GM19025 (cell line): ENCODE data around the gene VAMP7.
"Not testable (repeated sequence)": the region's sequence is repeated elsewhere in the genome, so short reads cannot be mapped to it uniquely, and the experiment has no call there.

Source experiments
- ATAC-seq: cut with Tn5 transposase; IDR thresholded peaks from one replicate; pipeline ENCODE4 v1.9.1; 2021; ENCODE audit warnings: mild to moderate bottlenecking, low read depth, moderate library complexity; ENCODE audit not compliant: unreplicated experiment

The VAMP7 gene

DNA sequence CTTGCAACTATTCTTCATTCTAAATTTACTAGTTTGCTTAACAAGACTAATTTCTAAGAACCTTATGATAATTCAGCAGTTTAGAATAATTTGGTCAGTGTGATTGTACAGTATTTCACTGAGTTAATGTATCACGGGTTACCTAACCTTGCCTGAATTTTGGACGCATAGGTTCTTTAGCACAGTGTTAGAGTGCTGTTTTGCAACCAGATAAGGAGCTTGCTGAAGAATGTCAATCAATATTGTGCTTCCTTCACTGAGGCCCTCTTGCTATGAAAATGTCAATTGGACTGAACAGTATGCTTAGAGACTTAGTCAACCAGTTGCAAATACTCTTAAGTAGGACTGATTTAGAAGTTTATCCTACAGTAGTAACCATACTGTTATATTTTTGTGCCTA, 19.6 kb downstream of the VAMP7 start:
- ATAC-seq = no peak

DNA sequence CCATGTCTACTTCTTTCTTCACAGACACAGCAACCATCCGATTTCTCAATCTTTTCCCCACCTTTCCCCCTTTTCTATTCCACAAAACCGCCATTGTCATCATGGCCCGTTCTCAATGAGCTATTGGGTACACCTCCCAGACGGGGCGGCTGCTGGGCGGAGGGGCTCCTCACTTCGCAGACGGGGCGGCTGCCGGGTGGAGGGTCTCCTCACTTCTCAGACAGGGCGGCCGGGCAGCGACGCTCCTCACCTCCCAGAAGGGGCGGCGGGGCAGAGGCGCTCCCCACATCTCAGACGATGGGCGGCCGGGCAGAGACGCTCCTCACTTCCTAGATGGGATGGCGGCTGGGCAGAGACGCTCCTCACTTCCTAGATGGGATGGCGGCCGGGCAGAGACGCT, 26.5 kb downstream of the VAMP7 start:
- not testable (repeated sequence) for ATAC-seq

DNA sequence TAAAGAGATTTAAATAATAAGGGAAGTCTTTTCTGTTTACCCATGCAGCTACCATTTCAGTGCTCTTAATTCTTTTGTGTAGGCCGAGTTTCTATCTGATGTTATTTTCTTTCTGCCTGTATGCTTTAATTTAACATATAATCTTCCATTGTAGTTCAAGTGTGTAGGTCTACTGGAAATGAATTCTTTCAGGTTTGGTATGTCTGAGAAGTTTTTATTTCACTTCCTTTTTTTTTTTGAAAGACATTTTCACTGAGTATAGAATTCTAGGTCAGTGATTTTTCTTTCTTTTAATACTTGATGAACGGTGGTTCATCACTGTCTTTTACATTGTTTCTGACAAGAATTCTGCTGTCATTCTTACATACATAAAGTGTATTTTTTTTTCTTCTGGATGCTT, 42.1 kb downstream of the VAMP7 start:
- ATAC-seq = no peak

DNA sequence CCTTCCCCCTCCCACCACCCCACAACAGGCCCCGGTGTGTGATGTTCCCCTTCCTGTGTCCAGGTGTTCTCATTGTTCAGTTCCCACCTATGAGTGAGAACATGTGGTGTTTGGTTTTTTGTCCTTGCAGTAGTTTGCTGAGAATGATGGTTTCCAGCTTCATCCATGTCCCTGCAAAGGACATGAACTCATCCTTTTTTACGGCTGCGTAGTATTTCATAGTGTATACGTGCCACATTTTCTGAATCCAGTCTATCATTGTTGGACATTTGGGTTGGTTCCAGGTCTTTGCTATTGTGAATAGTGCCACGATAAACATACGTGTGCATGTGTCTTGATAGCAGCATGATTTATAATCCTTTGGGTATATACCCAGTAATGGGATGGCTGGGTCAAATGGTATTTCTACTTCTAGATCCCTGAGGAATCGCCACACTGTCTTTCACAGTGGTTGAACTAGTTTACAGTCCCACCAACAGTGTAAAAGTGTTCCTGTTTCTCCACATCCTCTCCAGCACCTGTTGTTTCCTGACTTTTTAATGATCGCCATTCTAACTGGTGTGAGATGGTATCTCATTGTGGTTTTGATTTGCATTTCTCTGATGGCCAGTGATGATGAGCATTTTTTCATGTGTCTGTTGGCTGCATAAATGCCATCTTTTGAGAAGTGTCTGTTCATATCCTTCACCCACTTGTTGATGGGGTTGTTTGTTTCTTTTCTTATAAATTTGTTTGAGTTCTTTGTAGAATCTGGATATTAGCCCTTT, 49.9 kb downstream of the VAMP7 start:
- not testable (repeated sequence) for ATAC-seq

DNA sequence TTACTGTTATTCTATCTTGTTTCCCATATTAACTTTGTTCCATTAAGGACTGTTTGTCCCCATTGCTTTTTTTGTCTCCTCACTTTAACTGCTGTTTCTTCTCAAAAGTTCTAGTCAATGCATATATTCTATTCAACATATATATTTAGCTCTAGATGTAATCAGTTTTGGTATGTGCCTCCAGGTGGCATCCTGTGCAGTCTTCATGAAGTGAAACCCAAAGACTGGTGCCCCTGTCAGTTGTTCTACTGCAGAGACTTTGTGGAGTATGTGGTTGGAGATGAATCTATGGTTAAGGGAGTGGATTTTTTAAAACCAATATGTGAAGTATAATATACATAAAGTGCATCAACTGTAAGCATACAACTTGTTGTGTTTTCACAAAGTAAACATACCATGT, 57.0 kb downstream of the VAMP7 start:
- no peak for ATAC-seq

DNA sequence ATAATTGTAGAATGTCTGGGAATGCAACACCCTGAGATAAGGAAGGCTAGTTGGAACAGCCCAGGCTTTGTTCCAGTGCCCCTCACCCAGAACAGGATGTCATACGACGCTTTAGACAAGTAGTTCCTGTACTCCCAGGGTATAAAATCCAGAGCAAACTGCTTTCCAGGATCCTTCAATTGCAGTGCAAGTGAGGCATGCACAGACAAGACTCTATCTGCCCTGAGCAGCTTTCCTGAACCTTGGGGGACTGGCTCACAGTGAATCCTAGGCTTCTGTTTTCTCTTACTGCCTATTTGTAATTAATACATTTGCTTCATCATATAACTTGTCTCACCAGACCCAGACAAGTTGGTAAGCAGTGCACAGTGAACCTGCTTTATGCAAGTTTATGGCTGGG, 68.0 kb downstream of the VAMP7 start:
- ATAC-seq = no peak

DNA sequence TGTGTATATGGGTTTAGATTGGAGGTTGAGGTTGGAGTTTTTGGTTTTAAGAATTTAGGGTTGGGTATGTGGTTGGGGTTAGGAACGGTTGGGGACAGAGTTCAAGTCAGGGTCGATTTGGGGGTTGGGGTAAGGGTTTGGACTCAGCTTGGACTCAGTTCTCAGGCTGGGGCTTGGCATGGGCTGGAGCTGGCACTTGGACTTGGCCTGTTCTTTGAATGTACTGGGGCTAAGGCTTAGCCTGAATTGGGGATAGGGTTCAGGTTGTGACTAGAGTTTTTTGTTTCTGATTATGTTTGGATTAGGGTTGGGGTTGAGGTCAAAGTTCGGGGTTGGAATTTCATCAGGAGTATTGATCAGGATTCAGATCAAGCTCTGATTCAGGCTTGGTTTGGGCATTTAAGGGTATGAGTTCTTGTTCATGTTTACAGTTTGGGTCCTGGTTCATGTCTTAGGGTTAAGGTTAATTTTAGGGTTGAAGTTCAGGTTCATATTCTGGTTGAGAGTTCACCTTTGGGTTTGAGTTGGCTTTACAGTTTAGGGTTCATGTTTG, 70.2 kb downstream of the VAMP7 start:
- ATAC-seq = no peak

DNA sequence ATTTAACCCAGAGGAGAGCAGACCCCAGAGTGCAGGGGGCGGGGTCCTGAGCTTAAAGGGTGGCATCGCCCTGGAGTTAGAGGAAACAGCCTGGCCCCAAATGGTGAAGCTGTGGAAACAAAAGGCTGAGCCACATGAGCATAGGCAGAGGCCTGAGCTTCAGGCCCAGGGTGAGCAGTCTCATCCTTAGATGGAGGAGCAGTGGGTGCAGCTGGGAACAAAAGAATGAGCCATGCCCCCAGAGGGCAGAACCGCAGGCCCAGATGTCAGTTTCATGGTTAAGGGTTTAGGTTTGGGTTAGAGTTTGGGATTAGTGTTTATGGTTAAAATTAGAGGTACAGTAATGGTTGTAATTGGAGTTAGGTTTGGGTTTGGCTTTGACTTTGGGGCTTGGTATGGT, 71.9 kb downstream of the VAMP7 start:
- ATAC-seq = no peak

DNA sequence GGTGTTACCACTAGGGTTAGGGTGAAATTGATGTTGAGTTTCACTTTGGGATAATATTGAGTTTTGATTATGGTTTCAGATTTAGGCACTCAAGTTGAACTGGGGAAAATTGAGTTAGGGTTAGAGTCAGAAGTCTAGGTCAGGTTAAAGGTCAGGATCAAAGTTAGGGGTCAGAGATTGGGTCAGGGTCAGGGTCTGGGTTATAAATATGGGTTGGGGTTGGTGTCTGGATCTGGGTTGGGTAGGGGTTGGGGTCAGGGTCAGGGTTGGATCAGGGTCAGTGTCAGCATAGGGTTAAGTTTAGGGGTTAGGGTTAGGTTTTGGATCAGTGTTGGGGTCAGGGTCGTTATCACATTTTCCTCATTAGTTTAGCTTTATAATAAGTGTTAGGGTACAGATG, 73.6 kb downstream of the VAMP7 start:
- ATAC-seq = no peak

DNA sequence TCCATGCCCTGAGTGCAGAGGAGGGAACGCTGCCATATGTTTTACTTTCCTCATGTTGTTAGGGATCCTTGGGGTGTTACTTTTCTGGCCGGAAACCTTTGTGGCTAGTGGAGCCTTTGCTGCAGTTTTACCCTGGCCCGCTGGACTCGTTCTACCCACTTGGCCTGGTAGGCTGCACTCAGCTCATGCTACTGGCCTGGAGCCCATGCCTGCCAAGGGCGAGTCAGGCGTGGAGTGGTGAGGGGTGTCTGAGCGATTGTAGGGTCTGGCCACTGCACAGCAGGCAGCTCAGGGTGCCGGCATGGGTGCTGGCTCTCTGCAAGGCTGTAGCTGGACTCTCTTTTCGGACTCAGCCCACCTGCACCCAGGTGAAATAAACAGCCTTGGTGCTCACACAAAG, 75.0 kb downstream of the VAMP7 start:
- no peak for ATAC-seq

DNA sequence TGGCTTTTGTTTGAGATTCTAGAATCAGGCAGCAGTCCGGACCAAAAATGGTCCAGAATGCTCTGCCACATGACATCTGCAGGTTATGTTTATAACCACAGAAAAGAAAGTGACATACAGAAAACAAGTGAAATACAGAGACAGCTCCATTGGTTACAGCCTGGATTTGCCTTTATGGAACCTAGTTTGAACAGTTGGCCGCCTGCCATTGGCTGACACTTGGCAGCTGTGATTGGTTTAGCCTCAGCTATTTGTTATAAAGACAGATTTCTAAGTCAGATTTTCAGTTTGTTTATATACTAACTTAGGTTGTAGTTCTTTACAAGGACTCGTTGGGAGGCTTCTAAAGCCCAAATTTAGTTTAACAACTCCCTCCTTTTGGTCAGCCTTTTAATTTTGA, 75.5 kb downstream of the VAMP7 start:
- ATAC-seq = no peak

DNA sequence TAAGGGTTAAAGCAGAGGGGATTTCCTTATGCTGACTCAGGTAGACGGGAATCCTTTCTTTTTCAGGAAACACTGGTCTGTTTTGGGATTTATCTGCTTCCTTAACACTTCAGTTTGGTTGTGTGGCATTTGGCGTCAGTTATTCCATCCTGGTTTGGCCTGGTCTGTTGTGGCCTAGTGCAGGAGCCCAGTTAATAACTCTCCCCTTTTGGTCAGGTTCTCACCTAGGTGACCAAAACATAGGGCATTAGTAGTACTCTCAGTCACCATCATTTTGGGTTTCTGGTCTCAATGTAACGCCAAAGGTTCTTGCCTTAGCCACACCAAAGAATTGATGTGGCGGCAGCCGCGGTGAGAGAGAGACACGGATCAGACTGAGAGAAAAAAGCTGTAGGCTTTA, 76.7 kb downstream of the VAMP7 start:
- no peak for ATAC-seq

DNA sequence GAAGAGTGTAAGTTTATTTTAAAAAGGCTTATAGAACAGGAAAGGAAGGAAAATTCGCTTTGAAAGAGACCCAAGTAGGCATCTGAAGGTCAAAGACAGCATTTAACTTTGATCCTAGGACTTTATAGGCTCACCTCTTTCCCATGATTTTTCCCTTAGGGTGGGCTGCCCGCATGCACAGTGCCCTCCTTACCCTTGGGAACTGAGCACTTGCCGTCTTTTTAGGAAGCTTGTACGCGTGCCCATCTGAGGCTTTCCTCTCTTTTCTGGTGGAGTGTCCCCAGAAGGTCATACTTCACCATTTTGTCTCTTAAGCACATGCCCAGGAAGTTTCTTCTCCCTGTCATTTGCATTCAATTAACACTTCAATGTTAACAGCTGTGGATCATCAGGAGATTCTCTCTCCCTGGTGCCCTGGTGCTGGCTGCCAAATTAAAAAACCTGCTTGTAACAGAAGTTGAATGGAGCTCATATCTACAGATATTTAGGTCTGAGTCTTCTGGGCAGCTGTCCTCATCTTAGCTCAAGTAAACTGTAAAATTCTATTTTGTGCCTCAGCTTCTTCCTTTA, 78.0 kb downstream of the VAMP7 start:
- ATAC-seq = no peak

DNA sequence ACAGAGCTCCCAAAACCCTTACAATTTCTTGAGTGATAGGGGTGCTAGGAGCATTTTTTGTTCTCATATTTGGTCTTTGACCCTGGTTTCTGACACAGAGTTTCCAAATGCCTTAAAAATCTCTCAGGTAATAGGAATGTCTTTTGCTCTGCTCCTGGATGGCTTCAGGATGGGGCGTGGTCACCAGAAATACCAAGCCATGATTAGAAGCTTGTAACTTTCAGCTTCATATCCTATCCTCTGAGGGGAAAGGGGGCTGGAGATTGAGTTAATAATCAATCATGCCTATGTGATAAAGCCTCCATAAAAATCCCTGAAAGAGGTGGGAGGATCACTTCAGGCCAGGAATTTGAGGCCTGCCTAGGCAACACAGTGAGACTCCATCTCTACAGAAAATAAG, 81.8 kb downstream of the VAMP7 start:
- no peak for ATAC-seq

DNA sequence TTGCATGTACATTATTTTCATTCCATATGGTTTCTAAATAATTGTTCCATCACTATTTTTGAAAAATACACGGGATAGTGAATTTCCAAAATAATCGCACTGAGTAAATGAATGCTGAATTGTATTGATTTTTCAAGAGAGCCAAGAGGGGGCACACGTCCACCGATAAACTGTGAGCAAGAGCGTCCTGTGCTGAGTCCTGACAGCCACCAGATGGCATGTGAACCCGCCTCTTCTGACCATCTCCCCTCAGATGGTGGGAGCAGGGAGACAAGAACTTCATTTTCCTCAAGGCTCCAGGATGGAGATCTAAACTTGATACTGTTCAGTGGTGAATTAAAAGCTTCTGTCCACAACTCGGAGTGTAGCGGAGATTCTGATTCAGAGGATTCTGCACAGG, 85.7 kb downstream of the VAMP7 start:
- no peak for ATAC-seq

DNA sequence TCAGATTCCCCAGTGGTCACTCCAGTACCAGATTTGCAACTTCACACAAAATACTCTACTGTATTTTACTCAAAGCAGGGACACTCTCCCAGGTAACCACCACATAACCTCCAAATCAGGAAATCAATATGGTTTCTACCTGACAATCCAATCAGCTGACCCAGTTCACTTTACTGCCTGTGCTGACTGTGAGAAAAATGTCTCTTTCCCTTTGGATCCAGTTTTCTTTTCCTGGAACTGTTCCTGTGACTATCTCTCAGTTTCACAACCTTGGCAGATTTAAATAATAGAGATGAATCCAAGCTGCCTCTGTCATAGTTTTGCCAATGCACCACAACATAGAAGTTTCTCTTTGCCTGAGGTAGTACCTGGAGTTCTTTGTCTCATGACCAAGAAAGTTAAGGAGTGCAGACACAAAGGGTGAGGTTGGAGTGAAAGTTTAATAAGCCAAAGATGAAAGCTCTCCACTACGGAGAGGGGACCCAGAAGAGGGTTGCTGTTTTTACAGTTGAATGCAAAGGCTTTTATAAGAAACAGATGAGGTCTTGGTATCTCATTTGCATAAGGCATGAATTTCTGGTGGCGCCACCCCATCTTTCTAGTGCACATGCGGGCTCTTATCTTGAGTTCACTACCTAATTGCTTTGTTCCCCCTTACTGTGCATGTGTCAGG, 86.6 kb downstream of the VAMP7 start:
- no peak for ATAC-seq

DNA sequence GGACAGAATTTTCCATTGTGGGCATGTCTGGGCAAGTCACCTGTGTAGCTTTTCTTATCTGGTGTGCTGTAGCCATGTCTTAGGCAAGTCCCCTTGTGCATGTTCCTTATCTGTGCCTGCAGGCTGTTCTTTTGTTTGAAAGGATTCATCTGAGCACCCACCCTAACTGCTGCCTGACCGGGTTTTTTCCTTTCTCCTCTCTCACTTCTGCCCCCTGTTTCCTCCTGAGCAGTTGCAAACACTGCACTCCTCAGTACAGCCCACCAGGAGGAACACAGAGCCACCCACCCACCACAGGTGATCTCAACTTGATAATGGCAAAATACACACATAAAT, 87.1 kb downstream of the VAMP7 start:
- no peak for ATAC-seq

DNA sequence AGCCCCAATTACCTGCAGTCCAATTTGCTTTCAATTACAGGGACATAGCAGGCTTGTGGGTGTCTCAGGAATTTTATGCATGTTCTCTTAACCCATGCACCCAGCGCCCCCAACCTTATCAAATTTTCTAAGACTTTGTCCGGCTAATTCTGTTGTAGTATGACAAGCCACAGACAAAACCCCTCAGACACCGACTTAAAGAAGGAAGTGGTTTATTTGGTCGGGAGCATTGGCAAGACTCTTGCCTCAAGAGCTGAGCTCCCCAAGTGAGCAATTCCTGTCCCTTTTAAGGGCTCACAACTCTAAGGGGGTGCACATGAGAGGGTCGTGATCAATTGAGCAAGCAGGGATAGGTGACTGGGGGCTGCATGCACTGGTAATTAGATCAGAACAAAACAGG, 87.6 kb downstream of the VAMP7 start:
- no peak for ATAC-seq

DNA sequence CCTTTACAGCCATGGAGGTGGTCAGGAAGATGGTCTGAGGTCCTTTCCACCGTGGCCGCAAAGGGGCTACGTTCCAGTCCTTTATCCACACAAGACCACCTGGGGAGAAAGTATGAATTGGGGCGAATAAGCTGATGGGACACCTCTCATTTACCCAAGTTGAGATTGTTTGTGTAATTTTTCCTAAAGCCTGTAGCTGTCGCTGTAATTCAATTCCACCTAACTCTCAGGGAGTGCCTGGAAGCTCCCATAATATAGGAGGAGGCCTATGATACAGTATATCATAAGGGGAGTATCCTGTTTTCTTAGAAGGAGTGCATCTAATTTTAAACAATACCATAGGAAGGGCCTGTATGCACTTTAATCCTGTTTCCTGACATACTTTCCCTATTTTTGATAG, 90.5 kb downstream of the VAMP7 start:
- not testable (repeated sequence) for ATAC-seq

DNA sequence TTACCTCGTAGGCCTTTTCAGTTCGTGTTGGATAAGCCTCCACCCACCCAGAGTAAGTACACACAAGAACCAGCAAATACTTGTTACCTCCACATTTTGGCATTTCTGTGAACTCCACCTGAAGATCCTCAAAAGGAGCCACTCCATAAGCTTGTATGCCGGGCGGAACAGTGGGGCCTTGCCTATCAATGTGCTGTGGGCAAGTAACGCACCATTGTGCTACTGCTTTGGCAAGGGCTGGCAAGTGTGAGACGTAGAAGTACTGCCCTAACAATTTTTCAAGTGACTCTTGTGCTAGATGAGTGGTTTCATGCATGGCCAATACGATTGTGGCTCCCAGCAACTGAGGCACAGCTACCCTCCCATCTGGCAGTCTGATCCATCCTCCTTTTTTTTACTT, 91.1 kb downstream of the VAMP7 start:
- not testable (repeated sequence) for ATAC-seq

DNA sequence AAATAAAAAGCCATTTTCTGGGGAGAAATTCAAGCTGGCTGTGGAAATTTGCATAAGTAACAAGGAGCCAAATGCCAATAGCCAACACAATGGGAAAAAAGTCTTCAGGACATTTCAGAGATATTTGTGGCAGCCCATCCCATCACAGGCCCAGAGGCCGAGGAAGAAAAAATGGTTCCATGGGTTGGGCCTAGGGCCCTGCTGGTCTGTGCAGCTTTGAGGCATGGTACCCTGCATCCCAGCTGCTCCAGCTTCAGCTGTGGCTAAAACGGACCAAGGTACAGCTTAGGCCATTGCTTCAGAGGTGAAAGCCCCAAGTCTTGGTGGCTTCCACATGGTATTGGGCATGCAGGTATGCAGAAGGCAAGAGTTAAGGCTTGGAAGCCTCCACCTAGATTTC, 102.2 kb downstream of the VAMP7 start:
- no peak for ATAC-seq

DNA sequence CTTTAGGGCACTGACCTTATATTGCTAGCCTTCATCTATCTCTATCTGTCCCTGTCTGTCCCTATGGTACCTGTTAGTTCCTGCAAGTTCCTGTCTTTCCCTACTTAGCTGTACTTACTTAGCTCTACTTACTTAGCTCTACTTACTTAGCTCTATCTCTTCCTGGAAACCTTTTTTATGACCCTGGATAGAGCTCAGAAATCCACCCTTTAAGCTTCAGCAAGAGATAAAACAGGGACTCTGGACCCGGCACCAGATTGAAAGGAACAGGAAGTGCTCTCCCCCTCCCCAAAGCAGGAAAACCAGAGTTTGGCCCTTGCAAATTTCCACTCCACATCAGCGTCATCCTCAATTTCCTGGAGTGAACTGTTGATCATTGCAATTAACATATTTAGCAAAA, 104.1 kb downstream of the VAMP7 start:
- ATAC-seq = no peak
